Effector CD4-positive, alpha-beta T cell (primary cell): ENCODE results near the gene ITIH3.

Experiments used
- DNase-seq: peaks from one replicate; pipeline ENCODE4 v3.0.0-alpha.2; 2020

The ITIH3 gene

DNA sequence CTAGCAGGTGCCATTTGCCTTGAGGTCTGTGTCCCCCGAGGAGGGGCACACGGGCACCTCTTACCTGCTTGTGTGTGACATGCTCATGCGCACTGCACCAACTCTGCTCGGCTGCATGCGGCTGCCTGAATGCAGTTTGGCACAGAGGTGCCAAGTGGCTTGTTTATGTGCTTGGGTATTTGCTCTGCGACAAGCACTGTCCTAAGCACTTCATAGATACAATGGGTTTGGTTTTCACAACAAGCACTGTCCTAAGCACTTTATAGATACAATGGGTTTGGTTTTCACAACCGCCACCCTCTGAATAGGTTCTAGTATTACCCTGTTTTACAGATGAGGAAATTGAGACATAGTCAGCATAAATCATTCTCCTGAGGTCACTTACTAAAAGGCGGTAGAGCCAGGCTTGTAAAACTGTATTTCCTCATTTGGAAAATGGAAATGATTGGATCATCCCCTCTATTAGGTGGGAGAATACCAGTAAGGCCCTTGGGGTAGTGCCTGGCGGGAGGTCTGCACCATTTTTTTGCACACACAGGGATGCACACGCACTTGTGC lies 35.4 kb downstream of the ITIH3 start:
- DNase-seq, result no peak

DNA sequence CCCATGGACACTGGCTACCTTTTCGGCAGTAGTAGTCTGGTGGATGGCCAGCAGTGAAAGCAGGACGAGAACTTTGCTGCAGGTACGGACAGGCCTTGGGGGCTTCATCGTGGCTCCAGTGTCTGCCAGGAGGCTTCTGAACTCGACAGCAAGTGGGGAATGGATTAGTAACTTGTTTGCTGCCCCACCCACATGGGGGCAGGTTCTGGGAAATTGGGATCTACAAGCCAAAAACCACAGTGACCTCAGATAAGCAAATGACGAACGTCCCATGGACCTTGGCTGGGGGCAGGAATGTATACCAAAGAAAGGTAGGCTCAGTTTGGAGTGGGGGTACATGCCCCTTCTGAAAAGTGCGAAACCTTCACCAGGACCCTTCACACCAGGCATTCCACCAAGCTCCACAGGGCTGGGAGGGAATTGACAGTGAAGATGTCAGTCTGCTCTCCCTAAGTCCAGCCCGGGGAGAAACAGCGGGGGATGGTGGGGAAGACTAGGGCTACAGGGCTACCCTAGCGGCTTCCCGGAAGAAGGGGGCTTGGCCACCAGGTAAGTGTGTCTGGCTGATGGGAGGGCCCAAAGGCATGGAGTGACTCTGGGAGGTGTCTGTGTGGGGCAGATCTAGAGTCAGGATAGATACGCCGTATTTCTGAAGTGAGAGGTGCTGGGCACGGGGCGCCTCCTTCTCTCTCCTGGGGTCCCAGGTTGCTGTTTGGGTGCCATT lies 36.1 kb downstream of the ITIH3 start, which contains the start of gene ITIH4:
Gene ITIH4 (minus strand): TSS at position 138 of the 724 bp plus-strand sequence. CDS start 30 bp downstream, at position 108.
- DNase-seq, result no peak

DNA sequence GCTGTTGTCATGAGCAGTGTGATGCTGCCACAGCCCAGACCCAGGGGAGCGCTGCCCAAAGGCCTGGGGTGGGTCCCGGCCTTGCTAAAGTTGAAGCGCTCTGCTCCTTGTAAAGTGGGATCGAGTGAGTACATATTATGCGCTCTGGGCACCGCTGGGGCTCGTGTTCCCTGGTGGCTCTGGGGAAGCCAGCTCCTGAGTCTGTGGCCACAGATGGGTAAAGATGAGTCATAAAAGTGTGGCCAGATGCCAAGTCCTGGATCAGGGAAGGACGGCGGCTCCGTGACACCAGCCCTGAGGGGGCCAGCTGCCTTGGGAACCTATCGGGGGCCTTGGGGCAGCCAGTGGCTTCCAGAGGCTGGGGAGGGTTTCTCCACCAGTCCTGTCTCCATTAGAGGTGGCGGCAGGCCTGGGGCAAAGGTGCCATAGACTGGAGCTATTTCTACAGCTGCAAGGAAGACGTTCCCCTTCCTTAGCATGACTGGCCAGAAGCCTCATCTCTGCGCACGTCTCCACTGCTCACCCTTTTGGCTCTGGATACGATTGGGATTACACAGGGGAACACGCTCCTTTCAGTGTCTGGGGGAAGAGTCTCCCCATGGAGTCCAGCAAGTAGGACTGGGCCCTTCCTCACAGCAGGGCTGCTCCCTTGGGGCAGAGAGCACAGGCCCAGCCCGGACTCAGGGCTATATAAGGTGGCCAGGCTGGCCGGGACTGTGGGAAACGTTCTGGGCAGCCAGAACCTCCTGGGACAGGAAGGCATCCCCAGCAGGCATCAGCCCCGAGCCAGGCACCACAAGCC lies 37.1 kb downstream of the ITIH3 start:
- DNase-seq, result no peak

- DNase-seq, result no peak
Measured at GRCh38 chr3:52833202-52833601, 38.6 kb downstream of the ITIH3 start.

DNA sequence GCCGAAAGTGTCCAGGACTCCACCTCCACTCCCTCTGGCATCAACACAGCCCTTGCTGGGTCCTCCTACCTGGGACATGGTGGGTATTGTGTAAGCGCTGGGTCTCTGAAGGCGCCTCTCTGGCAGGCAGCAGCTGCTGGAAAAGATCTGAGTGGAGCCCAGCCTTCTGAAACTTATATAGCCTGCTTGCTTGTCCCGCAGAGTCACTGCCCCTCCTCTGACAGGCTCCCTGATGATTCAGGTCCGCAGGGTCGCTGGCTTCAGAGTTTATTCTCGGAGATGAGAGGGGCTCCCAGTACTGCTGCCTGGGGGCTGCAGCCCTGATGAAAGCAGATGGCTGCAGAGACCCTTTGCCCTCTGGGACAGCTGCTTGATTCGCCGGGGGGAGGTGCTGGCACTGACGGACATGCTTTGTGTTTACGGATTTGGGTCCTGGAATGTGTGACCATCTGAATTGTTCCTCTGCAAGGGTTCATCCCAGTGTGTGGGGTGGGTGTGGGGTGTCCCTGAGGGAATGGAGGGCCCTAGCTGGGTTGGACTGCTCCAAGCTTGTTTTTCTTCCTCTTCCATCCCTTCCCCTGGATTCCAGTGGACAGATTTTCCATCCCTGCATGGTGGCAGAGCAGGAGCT lies 40.4 kb downstream of the ITIH3 start, which contains the start of gene MUSTN1:
Gene MUSTN1 (minus strand): TSS at position 149 of the 631 bp plus-strand sequence. CDS start 71 bp downstream, at position 78.
- DNase-seq, result no peak

GRCh38 chr3:52835766-52836470 lies 41.3 kb downstream of the ITIH3 start:
- no peak for DNase-seq

- no peak for DNase-seq
Measured at GRCh38 chr3:52836471-52836845, 41.9 kb downstream of the ITIH3 start.

DNA sequence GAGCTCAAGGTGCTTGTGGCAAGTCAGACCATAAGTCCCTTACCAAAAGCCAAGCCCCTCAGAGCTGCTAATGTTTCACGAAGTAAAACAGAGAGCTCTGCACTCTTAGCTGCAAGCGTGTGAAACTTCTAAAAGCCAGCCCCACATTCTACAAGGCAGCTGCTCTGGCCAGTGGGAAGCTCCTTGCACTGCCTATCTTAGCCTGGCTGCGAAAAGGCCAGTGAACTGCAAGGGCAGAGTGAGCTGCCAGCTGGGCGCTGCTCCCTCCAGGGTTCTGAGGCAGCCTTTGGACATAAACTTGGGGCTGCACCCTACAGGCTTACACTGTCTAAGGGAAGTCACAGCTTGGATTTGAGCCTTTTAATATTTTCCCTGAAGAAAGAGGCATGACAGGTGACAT lies 42.4 kb downstream of the ITIH3 start:
- DNase-seq, result no peak

GRCh38 chr3:52838561-52839267 lies 44.1 kb downstream of the ITIH3 start:
- DNase-seq, result no peak

- no peak for DNase-seq
Measured at GRCh38 chr3:52839268-52839575, 44.6 kb downstream of the ITIH3 start.

DNA sequence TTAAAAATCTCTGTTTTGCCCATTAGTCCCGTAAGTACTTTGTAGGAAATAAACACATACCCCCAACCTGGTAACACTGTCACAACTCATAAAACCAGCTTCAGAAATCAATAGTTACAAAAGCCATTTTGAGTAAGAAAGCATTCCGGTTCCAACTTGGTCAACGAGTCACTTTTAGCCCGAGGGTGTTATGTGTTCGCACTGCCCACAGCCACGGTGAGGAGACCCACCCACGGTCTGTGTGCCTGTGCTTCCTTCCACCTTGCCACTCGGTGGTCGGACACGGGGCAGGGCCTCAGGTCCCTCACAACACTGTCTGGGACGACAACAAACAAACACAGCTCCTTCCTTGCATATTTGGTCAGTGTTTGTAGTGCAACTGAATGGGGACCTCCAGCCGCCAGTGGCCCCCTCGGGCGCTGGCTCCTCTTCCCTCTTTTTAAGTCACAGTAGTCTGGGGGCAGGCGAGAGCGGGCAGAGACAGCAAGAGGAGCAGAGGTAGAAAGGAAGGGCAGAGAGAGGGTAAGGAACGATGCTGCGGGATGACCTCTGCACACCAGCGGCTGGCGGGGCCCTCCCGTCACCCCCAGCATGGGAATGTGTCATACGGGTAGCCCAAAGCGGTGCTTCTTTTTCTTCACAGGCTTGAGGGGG lies 45.4 kb downstream of the ITIH3 start:
- DNase-seq, result no peak

DNA sequence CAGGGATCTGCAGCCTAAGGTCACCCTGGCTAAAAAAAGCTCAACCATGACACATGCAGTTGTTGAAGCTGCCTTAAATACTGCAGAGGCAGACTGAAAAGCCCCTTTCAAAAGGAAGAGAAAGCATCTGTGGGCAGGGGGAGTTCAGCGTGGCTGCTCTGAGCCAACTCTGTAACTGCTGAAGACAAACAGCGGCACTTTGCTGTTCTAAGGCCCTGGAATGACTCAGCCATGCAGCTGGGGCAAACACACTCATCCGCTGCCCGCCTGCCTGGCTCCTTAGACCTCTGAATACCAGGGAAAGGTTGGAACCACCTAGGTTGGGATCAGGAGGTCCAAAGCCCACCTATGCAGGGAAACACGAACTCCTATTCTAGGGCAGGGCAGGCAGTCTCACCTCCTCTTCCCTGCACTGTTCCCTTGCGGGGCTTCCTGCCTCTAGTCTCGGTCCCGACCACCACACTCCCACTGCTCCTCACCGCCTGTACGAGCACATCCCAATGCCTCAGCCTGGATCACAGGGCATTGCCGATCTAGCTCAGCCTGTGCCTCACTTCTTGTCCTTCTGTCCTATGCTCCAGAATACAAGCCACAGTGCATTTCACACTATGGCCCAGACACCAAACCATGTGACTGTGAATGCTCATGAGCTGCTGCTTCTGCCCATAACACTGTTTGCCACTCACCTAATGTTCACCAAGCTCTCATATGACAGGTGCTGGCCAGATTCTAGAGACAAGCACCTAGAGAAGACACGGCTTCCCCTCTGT lies 46.8 kb downstream of the ITIH3 start:
- no peak for DNase-seq

- no peak for DNase-seq
Measured at GRCh38 chr3:52841981-52842340, 47.4 kb downstream of the ITIH3 start.

DNA sequence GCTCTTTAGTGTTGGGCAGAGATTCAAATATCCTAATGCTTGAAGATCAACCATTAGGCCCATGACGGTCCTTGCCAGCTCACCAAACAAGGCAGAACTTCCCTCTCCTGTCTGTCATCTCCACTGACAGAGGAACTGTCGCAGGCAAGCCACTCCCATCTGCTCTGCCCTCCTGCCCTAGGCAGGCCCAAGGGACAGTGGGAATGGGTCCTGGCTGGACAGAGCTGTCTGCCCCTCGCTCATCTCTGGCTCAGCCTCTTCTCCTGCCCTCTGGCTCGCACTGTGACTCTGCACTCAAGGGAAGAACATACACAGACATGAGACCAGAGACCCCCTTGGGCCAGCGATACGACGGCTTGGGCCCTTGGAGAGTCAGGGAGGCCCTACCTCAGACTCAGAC lies 47.8 kb downstream of the ITIH3 start:
- DNase-seq, result no peak

- no peak for DNase-seq
Measured at GRCh38 chr3:52843108-52843865, 48.7 kb downstream of the ITIH3 start.

- DNase-seq, result no peak
Measured at GRCh38 chr3:52843881-52844280, 49.3 kb downstream of the ITIH3 start.

GRCh38 chr3:52844290-52844975 lies 49.8 kb downstream of the ITIH3 start:
- DNase-seq, result no peak

- no peak for DNase-seq
Measured at GRCh38 chr3:52845157-52845556, 50.6 kb downstream of the ITIH3 start.

GRCh38 chr3:52845691-52846431 lies 51.3 kb downstream of the ITIH3 start:
- DNase-seq, result no peak
